ENCODE data around the gene BRSK2. TPM values are rescaled to one million over a fixed set of nuclear protein-coding genes. Genes with fewer than 3 reads are reported as not detected.

Gene BRSK2
- polyA plus RNA-seq, 4 donors: 0.27 to 7.9 (median 3.3) TPM; not detected in 1

DNA sequence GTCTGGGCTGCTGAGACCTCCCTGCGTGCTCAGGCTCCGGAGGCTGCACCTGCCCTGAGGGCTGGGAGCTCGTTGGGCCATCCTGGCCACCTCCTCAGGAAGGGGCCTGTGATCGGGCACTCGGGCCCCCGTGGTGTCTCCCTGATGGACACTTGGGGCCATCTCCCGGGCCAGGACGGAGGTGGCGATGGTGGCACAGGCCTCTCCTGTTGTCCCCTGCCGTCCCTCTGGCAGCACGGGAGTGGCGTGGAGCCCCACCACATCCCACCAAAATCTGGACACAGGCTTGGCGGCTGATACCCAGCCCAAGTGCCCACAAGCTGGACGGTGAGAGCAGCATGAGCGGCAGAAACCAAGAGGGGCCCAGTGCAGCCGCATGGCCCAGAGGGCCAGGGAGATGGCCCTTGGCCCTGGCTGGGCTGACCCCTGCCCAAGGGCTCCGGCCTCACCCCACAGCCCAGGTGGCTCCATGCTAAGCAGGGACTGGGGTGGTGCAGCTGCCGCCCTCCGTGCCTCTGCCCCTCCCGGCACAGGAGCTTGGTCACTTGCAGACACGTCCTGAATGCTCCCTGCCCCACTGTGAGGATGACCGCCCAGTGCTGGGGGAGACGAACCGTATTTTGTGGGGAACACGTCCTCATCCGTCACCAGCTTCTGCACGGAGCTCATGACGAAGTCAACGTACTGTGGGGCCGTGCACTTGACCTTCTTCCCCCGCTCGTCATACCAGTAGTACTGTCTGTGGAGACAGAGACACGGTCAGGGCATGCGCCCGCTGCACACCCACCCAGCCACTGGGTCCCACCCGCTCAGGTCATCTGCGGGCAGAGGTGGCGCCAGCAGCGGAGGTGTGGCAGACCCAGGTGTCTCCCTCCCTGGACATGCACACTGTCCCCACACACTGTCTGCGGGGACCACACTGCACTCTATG, 81.2 kb downstream of the BRSK2 start:
- 93 to 95% (median 94%) methylated on average over 39 to 40 of the region's 40 CpGs for WGBS, 3 donors
- no peak for FAIRE-seq
- DNase-seq: no peak
- Histone ChIP-seq H3K9me3 (ENCODE audit: control insufficient read depth in 2 of 2, insufficient read depth in 1 of 2, low read depth in 1 of 2, low read length in 1 of 2) (no peaks in the 10 kb centered on the region), H3K4me1 (ENCODE audit: control insufficient read depth in 3 of 3, insufficient read depth in 2 of 3, low read depth in 1 of 3, low read length in 2 of 3) (no peaks in the 10 kb centered on the region), H3K4me3 (ENCODE audit: low read depth in 1 of 3, low read length in 3 of 3) (no peak overlapping the region), H3K27me3 (ENCODE audit: control insufficient read depth in 3 of 3, insufficient read depth in 3 of 3, low read length in 3 of 3) (no peaks in the 10 kb centered on the region), H3K36me3 (ENCODE audit: control insufficient read depth in 3 of 3, insufficient read depth in 2 of 3, low read depth in 1 of 3, low read length in 3 of 3) (peaks cover 2 to 79% (median 14%) of the 10 kb centered on the region in 3 donors), H3K27ac (ENCODE audit: low read depth in 1 of 3, low read length in 2 of 3) (no peak overlapping the region)

- peaks cover 2 to 73% (median 16%) of the 10 kb centered on the region in 3 donors for H3K36me3 ChIP-seq (ENCODE audit: control insufficient read depth in 3 of 3, insufficient read depth in 2 of 3, low read depth in 1 of 3, low read length in 3 of 3)
- no peaks in the 10 kb centered on the region for H3K4me1 ChIP-seq (ENCODE audit: control insufficient read depth in 3 of 3, insufficient read depth in 2 of 3, low read depth in 1 of 3, low read length in 2 of 3)
- no peaks in the 10 kb centered on the region for H3K9me3 ChIP-seq (ENCODE audit: control insufficient read depth in 2 of 2, insufficient read depth in 1 of 2, low read depth in 1 of 2, low read length in 1 of 2)
- H3K27ac ChIP-seq (ENCODE audit: low read depth in 1 of 3, low read length in 2 of 3): no peak overlapping the region
- FAIRE-seq: no peak
- H3K4me3 ChIP-seq (ENCODE audit: low read depth in 1 of 3, low read length in 3 of 3): no peak overlapping the region
- WGBS, 3 donors: 76 to 91% (median 88%) methylated on average over 7 to 9 of the region's 9 CpGs
- DNase-seq: no peak
- H3K27me3 ChIP-seq (ENCODE audit: control insufficient read depth in 3 of 3, insufficient read depth in 3 of 3, low read length in 3 of 3): no peaks in the 10 kb centered on the region
These were observed 82.0 kb downstream of the BRSK2 start for GRCh38 chr11:1471736-1472135.

- Histone ChIP-seq H3K27me3 (ENCODE audit: control insufficient read depth in 3 of 3, insufficient read depth in 3 of 3, low read length in 3 of 3) (no peaks in the 10 kb centered on the region), H3K27ac (ENCODE audit: low read depth in 1 of 3, low read length in 2 of 3) (no peak overlapping the region), H3K4me1 (ENCODE audit: control insufficient read depth in 3 of 3, insufficient read depth in 2 of 3, low read depth in 1 of 3, low read length in 2 of 3) (no peaks in the 10 kb centered on the region), H3K9me3 (ENCODE audit: control insufficient read depth in 2 of 2, insufficient read depth in 1 of 2, low read depth in 1 of 2, low read length in 1 of 2) (no peaks in the 10 kb centered on the region), H3K4me3 (ENCODE audit: low read depth in 1 of 3, low read length in 3 of 3) (no peak overlapping the region), H3K36me3 (ENCODE audit: control insufficient read depth in 3 of 3, insufficient read depth in 2 of 3, low read depth in 1 of 3, low read length in 3 of 3) (peaks cover 2 to 77% (median 18%) of the 10 kb centered on the region in 3 donors)
- DNase-seq (no peak), FAIRE-seq (no peak)
- WGBS, 3 donors: 88 to 92% (median 89%) methylated on average over 20 to 21 of the region's 21 CpGs
These were observed 82.7 kb downstream of the BRSK2 start for GRCh38 chr11:1472180-1473005.

DNA sequence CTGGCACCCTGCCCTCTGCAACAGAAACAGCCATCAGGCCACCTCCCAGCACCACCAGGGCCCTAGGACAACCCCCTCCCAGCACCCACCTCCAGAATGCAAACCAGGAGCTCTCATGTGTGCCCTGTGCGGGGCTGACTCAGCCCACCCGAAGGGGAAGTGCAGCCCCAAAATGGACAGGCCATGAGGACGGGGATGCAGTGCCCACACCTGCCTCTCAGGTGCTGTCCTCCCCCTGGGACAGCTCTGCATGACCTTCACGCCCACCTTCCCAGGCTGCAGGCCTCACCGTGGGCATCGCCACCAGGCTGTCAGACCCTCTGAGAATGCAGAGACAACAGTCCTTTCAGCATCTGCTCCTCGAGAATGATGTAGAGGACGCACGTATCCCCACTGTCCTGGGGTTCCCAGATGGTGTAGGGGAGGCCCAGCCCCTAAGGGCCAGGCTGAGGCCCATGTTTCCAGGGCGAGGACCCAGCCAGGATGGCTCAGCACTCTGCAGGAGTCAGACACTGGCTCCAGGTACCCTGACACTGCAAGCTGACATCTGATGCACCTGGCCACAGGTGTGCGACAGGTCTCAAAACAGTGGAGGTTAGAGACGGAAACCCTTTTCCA, 83.4 kb downstream of the BRSK2 start:
- Histone ChIP-seq H3K9me3 (ENCODE audit: control insufficient read depth in 2 of 2, insufficient read depth in 1 of 2, low read depth in 1 of 2, low read length in 1 of 2) (no peaks in the 10 kb centered on the region), H3K4me3 (ENCODE audit: low read depth in 1 of 3, low read length in 3 of 3) (no peak overlapping the region), H3K4me1 (ENCODE audit: control insufficient read depth in 3 of 3, insufficient read depth in 2 of 3, low read depth in 1 of 3, low read length in 2 of 3) (no peaks in the 10 kb centered on the region), H3K27ac (ENCODE audit: low read depth in 1 of 3, low read length in 2 of 3) (no peak overlapping the region), H3K27me3 (ENCODE audit: control insufficient read depth in 3 of 3, insufficient read depth in 3 of 3, low read length in 3 of 3) (no peaks in the 10 kb centered on the region), H3K36me3 (ENCODE audit: control insufficient read depth in 3 of 3, insufficient read depth in 2 of 3, low read depth in 1 of 3, low read length in 3 of 3) (peaks cover 7 to 76% (median 20%) of the 10 kb centered on the region in 3 donors)
- no peak for FAIRE-seq
- DNase-seq: no peak
- WGBS, 3 donors: 94 to 97% (median 94%) methylated on average over 11 to 12 of the region's 12 CpGs

- Histone ChIP-seq H3K4me1 (ENCODE audit: control insufficient read depth in 3 of 3, insufficient read depth in 2 of 3, low read depth in 1 of 3, low read length in 2 of 3) (no peaks in the 10 kb centered on the region), H3K36me3 (ENCODE audit: control insufficient read depth in 3 of 3, insufficient read depth in 2 of 3, low read depth in 1 of 3, low read length in 3 of 3) (peaks cover 10 to 76% (median 22%) of the 10 kb centered on the region in 3 donors), H3K4me3 (ENCODE audit: low read depth in 1 of 3, low read length in 3 of 3) (no peak overlapping the region), H3K27me3 (ENCODE audit: control insufficient read depth in 3 of 3, insufficient read depth in 3 of 3, low read length in 3 of 3) (no peaks in the 10 kb centered on the region), H3K27ac (ENCODE audit: low read depth in 1 of 3, low read length in 2 of 3) (no peak overlapping the region), H3K9me3 (ENCODE audit: control insufficient read depth in 2 of 2, insufficient read depth in 1 of 2, low read depth in 1 of 2, low read length in 1 of 2) (no peaks in the 10 kb centered on the region)
- no peak for DNase-seq
- WGBS, 3 donors: 94 to 95% (median 95%) methylated on average over 22 of the region's 22 CpGs
- FAIRE-seq: no peak
These were observed 84.1 kb downstream of the BRSK2 start for GRCh38 chr11:1473786-1474185.

GRCh38 chr11:1475841-1476240, 86.1 kb downstream of the BRSK2 start:
- Histone ChIP-seq H3K27me3 (ENCODE audit: control insufficient read depth in 3 of 3, insufficient read depth in 3 of 3, low read length in 3 of 3) (no peaks in the 10 kb centered on the region), H3K27ac (ENCODE audit: low read depth in 1 of 3, low read length in 2 of 3) (no peak overlapping the region), H3K4me1 (ENCODE audit: control insufficient read depth in 3 of 3, insufficient read depth in 2 of 3, low read depth in 1 of 3, low read length in 2 of 3) (no peaks in the 10 kb centered on the region), H3K4me3 (ENCODE audit: low read depth in 1 of 3, low read length in 3 of 3) (no peak overlapping the region), H3K36me3 (ENCODE audit: control insufficient read depth in 3 of 3, insufficient read depth in 2 of 3, low read depth in 1 of 3, low read length in 3 of 3) (peaks cover 10 to 76% (median 22%) of the 10 kb centered on the region in 3 donors), H3K9me3 (ENCODE audit: control insufficient read depth in 2 of 2, insufficient read depth in 1 of 2, low read depth in 1 of 2, low read length in 1 of 2) (no peaks in the 10 kb centered on the region)
- 93 to 95% (median 94%) methylated on average over 12 of the region's 12 CpGs for WGBS, 3 donors
- FAIRE-seq: no peak
- DNase-seq: no peak

DNA sequence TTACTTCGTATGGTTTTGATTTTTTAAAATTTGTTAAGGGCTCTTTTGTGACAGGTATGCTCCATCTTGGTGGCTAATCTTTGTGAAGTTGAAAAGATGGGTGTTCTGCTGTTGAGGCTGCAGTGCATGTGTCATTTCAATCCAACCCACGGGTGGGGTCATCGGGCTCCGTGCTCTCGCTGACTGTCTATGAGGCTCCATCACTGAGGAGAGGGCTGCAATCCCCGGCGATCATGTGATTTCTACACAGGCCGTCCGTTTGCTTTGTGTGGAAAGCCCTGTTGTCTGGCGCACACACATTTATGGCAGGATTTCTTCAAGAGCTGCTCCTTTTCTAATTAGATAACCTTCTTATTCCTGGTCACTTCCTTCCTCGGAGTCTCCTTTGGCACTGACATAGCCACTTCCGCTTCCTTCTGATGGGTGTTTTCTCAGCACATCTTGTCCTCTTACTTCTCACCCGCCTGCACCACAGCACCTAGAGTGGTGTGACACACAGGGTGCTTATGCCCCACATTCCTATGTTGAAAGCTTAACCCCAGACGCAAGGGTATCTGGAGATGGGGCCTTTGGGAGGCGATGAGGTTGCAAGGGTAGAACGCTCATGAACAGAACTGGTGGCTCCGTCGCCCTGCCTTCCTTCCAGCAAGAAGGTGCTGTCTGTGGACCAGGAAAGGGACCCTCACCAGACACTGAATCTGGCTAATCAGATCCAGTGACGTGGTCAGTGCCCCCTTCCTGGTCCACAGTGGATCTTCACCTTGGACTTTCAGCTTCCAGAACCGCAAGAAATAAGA, 87.4 kb downstream of the BRSK2 start:
- Histone ChIP-seq H3K9me3 (ENCODE audit: control insufficient read depth in 2 of 2, insufficient read depth in 1 of 2, low read depth in 1 of 2, low read length in 1 of 2) (no peaks in the 10 kb centered on the region), H3K4me1 (ENCODE audit: control insufficient read depth in 3 of 3, insufficient read depth in 2 of 3, low read depth in 1 of 3, low read length in 2 of 3) (no peaks in the 10 kb centered on the region), H3K27me3 (ENCODE audit: control insufficient read depth in 3 of 3, insufficient read depth in 3 of 3, low read length in 3 of 3) (no peaks in the 10 kb centered on the region), H3K36me3 (ENCODE audit: control insufficient read depth in 3 of 3, insufficient read depth in 2 of 3, low read depth in 1 of 3, low read length in 3 of 3) (peaks cover 10 to 74% (median 22%) of the 10 kb centered on the region in 3 donors), H3K4me3 (ENCODE audit: low read depth in 1 of 3, low read length in 3 of 3) (no peak overlapping the region), H3K27ac (ENCODE audit: low read depth in 1 of 3, low read length in 2 of 3) (no peak overlapping the region)
- no peak for DNase-seq
- 90 to 93% (median 92%) methylated on average over 20 of the region's 20 CpGs for WGBS, 3 donors
- FAIRE-seq: no peak

Measured in small intestine (tissue), 7 donors.